A549 treated with RU486 at 1 μM for 4 hours (cell line): Measurements from ENCODE around the gene LCE3B. TPM values are rescaled to one million over a fixed set of nuclear protein-coding genes. Genes with fewer than 3 reads are reported as not detected.

ENCODE experiments used
- total RNA-seq: library from RNA; stranded (reverse); fragments of 200-300 nt; extraction: Qiagen RNA extraction; gene quantifications from 5 replicates; pipeline ENCODE4 v1.2.3, GENCODE V29; 2022; ENCODE audit warnings: low read depth

Gene LCE3B
- not detected in 5 replicates for total RNA-seq

GRCh38 chr1:152613511-152613910 is at the start of gene LCE3B:
Gene LCE3B, plus strand, starts transcription at chr1:152613811. Its CDS starts 0 bp downstream, at chr1:152613811.

DNA sequence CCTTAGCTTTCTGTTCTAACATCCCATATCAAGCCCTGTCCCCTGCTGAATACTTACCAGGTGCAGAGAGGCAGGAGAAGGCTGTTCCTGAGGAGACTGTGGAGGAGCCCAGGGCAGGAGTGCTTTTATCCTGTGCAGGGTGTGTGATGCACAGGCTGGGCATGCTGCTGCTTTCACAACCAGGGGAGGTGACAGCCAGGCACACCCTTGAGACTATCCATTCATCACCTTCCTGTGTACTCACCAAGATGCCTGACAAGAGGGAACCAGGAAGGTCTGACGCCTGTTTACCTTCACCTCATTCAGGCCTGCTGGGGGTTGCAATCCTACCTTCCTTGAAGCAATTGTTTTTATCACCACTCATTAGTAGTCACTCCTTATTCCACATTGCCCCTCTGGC is 46.9 kb upstream of the LCE3B start, which contains the start of gene LCE3E:
TSS of gene LCE3E (minus strand) at position 100 of the 400 bp plus-strand sequence. CDS start 572 bp downstream, outside the sequence.

DNA sequence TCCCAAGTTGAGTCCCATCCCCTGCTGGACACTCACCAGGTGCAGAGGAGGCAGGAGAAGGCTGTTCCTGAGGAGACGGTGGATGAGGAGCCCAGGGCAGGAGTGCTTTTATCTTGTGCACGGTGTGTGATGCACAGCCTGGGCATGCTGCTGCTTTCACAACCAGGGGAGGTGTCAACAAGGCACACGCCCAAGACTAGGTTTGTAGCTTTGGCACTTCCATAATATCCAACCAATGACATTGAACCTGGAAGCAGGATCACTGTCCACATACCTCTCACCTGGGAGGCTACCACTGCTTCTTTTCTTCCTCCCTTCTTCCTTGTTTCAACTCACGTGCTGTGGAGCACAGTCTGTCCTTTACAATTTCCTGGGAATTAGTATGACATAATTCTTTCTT is 33.2 kb upstream of the LCE3B start, which contains the start of gene LCE3D:
TSS of gene LCE3D (minus strand) at position 84 of the 400 bp plus-strand sequence. CDS start 580 bp downstream, outside the sequence.

DNA sequence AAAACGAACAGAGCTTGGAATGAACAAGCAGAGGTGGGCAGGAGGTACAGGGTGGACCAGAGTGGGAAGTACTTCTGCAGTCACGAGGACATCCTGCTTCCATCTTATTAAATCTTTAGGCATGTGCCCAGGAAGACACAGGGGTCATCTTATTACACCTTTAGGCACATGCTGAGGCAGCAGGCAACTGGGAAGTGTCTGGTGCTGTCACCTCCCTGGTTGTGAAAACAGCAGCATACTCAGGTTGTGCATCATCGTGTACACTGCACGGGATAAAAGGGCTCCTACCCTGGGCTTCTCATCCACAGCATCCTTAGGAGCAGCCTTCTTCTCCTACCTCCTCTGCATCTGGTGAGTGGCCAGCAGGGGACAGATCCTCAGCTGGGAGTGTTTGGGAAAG is 13.7 kb upstream of the LCE3B start, which contains the start of gene LCE3C:
TSS of gene LCE3C (plus strand) at position 301 of the 400 bp plus-strand sequence. CDS start 498 bp downstream, outside the sequence.

GRCh38 chr1:152622803-152623202 is 9.2 kb downstream of the LCE3B start, which contains the start of gene LCE3A:
Gene LCE3A, minus strand, starts transcription at chr1:152623103. Its CDS starts 0 bp downstream, at chr1:152623103.

GRCh38 chr1:152663098-152663497 is 49.5 kb downstream of the LCE3B start, which contains the start of gene LCE2D:
Gene LCE2D, plus strand, starts transcription at chr1:152663380. Its CDS starts 726 bp downstream, at chr1:152664106.

Other genes starting within 250 kb of the LCE3B start
- not detected in 5 replicates for gene CRNN, start 199.5 kb upstream of the LCE3B start, total RNA-seq
- gene LCE5A, start 103.0 kb upstream of the LCE3B start, total RNA-seq: not detected in 5 replicates
- gene CRCT1, start 99.3 kb upstream of the LCE3B start, total RNA-seq: 0.45 to 0.51 TPM in 2 of 5 replicates, not detected in the others
- 0.30 TPM in 1 of 5 replicates, not detected in the others for gene LCE3E, start 47.0 kb upstream of the LCE3B start, total RNA-seq
- 0.96 to 1.3 TPM (median 0.97 TPM) in 3 of 5 replicates, not detected in the others for gene LCE3D, start 33.3 kb upstream of the LCE3B start, total RNA-seq
- gene LCE3C, start 13.6 kb upstream of the LCE3B start, total RNA-seq: not detected in 5 replicates
- gene LCE3A, start 9.3 kb downstream of the LCE3B start, total RNA-seq: not detected in 5 replicates
- gene LCE2D, start 49.6 kb downstream of the LCE3B start, total RNA-seq: not detected in 5 replicates
- not detected in 5 replicates for gene LCE2C, start 61.5 kb downstream of the LCE3B start, total RNA-seq
- not detected in 5 replicates for gene LCE2B, start 72.3 kb downstream of the LCE3B start, total RNA-seq
- not detected in 5 replicates for gene LCE2A, start 84.5 kb downstream of the LCE3B start, total RNA-seq
- not detected in 5 replicates for gene LCE4A, start 94.3 kb downstream of the LCE3B start, total RNA-seq
- not detected in 5 replicates for gene KPRP, start 144.2 kb downstream of the LCE3B start, total RNA-seq
- not detected in 5 replicates for gene LCE1F, start 161.3 kb downstream of the LCE3B start, total RNA-seq
- 0.14 TPM in 1 of 5 replicates, not detected in the others for gene LCE1E, start 172.4 kb downstream of the LCE3B start, total RNA-seq
- gene LCE1D, start 182.9 kb downstream of the LCE3B start, total RNA-seq: not detected in 5 replicates
- not detected in 5 replicates for gene LCE1C, start 192.8 kb downstream of the LCE3B start, total RNA-seq
- not detected in 5 replicates for gene LCE1B, start 198.2 kb downstream of the LCE3B start, total RNA-seq
- gene LCE1A, start 213.7 kb downstream of the LCE3B start, total RNA-seq: not detected in 5 replicates
- not detected in 5 replicates for gene LCE6A, start 229.0 kb downstream of the LCE3B start, total RNA-seq
- gene LCE7A, start 246.2 kb downstream of the LCE3B start, total RNA-seq: not detected in 5 replicates